Fibroblast of lung (primary cell): ENCODE data around the gene ANKRD28. TPM values are rescaled to one million over a fixed set of nuclear protein-coding genes. Genes with fewer than 3 reads are reported as not detected.

Source experiments
- DNase-seq, 2 donors: peaks; one replicate each; pipeline versions ENCODE4 v3.0.0 to v3.0.0-alpha.2; 2010; ENCODE audit warnings: low read depth in 2 of 2
- H2AFZ ChIP-seq: 2 replicates; pipeline ENCODE4 v1.5.1; 2012; ENCODE audit warnings: low read length, control low read depth, inconsistent platforms
- H3K27ac ChIP-seq: 2 replicates; pipeline ENCODE4 v1.5.1; 2011; ENCODE audit warnings: low read length, control low read depth; ENCODE audit not compliant: insufficient read depth
- H3K27me3 ChIP-seq: 2 replicates; pipeline ENCODE4 v1.5.1; 2011; ENCODE audit warnings: mild to moderate bottlenecking, low read length; ENCODE audit not compliant: control insufficient read depth, insufficient read depth
- H3K36me3 ChIP-seq: 2 replicates; pipeline ENCODE4 v1.5.1; 2011; ENCODE audit warnings: low read length; ENCODE audit not compliant: control insufficient read depth, insufficient read depth
- H3K4me1 ChIP-seq: 2 replicates; pipeline ENCODE4 v1.5.1; 2011; ENCODE audit warnings: low read length; ENCODE audit not compliant: control insufficient read depth, insufficient read depth; ENCODE audit errors: extremely low read depth
- H3K4me2 ChIP-seq: 2 replicates; pipeline ENCODE4 v1.5.1; 2011; ENCODE audit warnings: low read length, control low read depth; ENCODE audit not compliant: insufficient read depth; ENCODE audit errors: extremely low read depth
- H3K4me3 ChIP-seq, 4 experiments: fragments of 200-600 bp in 1 of 4; sonication (generic) in 1 of 4; replicated peaks in 1 of 4; 2 replicates each; pipeline ENCODE4 v1.5.1; 2011 to 2016; ENCODE audit warnings: low read length in 4 of 4, low read depth in 3 of 4, mild to moderate bottlenecking in 3 of 4, control low read depth in 2 of 4, inconsistent platforms in 1 of 4, mixed read lengths in 1 of 4; ENCODE audit not compliant: insufficient read depth in 1 of 4; ENCODE audit errors: control extremely low read depth in 1 of 4
- H3K79me2 ChIP-seq: 2 replicates; pipeline ENCODE4 v1.5.1; 2012; ENCODE audit warnings: mild to moderate bottlenecking, low read length, inconsistent platforms; ENCODE audit not compliant: control insufficient read depth, insufficient read depth
- H3K9ac ChIP-seq: 2 replicates; pipeline ENCODE4 v1.5.1; 2011; ENCODE audit warnings: mild to moderate bottlenecking, low read length, control low read depth; ENCODE audit not compliant: insufficient read depth
- H3K9me3 ChIP-seq: 2 replicates; pipeline ENCODE4 v1.5.1; 2012; ENCODE audit warnings: low read depth, low read length; ENCODE audit not compliant: control insufficient read depth, insufficient read depth
- H4K20me1 ChIP-seq: 2 replicates; pipeline ENCODE4 v1.5.1; 2011; ENCODE audit warnings: low read length; ENCODE audit not compliant: control insufficient read depth, insufficient read depth; ENCODE audit errors: extremely low read depth
- EZH2 ChIP-seq: IDR thresholded peaks from 2 replicates; pipeline ENCODE4 v1.5.1; 2012; ENCODE audit warnings: low read length, control low read depth, mild to moderate bottlenecking; ENCODE audit errors: missing control alignments
- polyA plus RNA-seq, 2 donors: library from polyadenylated mRNA; depleted of rRNA in 1 of 2; stranded (reverse) in 1 of 2; unstranded in 1 of 2; fragments of >200 nt; gene quantifications; 2 replicates each; pipeline ENCODE4 v1.2.1, GENCODE V29; 2011 to 2012; ENCODE audit warnings: missing spikeins in 1 of 2
- total RNA-seq: library from RNA; depleted of rRNA; stranded (reverse); fragments of >200 nt; gene quantifications from 2 replicates; pipeline ENCODE4 v1.2.1, GENCODE V29; 2014
- TF ChIP-seq, protein P1 (sequence below), 2 donors: IDR thresholded peaks in 1 of 2; conservative IDR thresholded peaks in 1 of 2; 1 replicate in 1 of 2; 2 replicates in 1 of 2; pipeline ENCODE4 v1.5.1; 2011 to 2012; ENCODE audit warnings: low read length in 2 of 2, control low read depth in 1 of 2, inconsistent platforms in 1 of 2, low read depth in 1 of 2, mild to moderate bottlenecking in 1 of 2

Gene ANKRD28
- total and polyA plus RNA-seq, 2 donors (not counting 1 experiment from before 2014, with no cell fraction given), result 82.3 to 222 TPM

GRCh38 chr3:15659254-15659975, 138.4 kb downstream of the ANKRD28 start:
- no peak overlapping the region for H3K27ac ChIP-seq
- H3K9me3 ChIP-seq, result no peaks in the 10 kb centered on the region
- H2AFZ ChIP-seq, result no peak overlapping the region
- no peak for TF ChIP-seq EZH2
- TF ChIP-seq, protein P1, sequence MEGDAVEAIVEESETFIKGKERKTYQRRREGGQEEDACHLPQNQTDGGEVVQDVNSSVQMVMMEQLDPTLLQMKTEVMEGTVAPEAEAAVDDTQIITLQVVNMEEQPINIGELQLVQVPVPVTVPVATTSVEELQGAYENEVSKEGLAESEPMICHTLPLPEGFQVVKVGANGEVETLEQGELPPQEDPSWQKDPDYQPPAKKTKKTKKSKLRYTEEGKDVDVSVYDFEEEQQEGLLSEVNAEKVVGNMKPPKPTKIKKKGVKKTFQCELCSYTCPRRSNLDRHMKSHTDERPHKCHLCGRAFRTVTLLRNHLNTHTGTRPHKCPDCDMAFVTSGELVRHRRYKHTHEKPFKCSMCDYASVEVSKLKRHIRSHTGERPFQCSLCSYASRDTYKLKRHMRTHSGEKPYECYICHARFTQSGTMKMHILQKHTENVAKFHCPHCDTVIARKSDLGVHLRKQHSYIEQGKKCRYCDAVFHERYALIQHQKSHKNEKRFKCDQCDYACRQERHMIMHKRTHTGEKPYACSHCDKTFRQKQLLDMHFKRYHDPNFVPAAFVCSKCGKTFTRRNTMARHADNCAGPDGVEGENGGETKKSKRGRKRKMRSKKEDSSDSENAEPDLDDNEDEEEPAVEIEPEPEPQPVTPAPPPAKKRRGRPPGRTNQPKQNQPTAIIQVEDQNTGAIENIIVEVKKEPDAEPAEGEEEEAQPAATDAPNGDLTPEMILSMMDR (conservative IDR thresholded peaks at IDR 0.05 in 1 of 2, IDR thresholded peaks at IDR 0.05 in 1 of 2; ENCODE audit: low read depth in 1 of 2, low read length in 2 of 2), result no peak
- DNase-seq, result no peak
- no peak overlapping the region for H3K4me2 ChIP-seq
- H3K36me3 ChIP-seq, result no peaks in the 10 kb centered on the region
- no peaks in the 10 kb centered on the region for H3K27me3 ChIP-seq
- no peak overlapping the region for H3K9ac ChIP-seq
- H3K4me1 ChIP-seq, result no peaks in the 10 kb centered on the region
- no peaks in the 10 kb centered on the region for H4K20me1 ChIP-seq
- no peaks in the 10 kb centered on the region for H3K79me2 ChIP-seq
- H3K4me3 ChIP-seq, result no peak overlapping the region

GRCh38 chr3:15657016-15657415, 140.8 kb downstream of the ANKRD28 start:
- DNase-seq, result no peak
- no peak for TF ChIP-seq EZH2
- TF ChIP-seq, protein P1 (conservative IDR thresholded peaks at IDR 0.05 in 1 of 2, IDR thresholded peaks at IDR 0.05 in 1 of 2; ENCODE audit: low read depth in 1 of 2, low read length in 2 of 2), result no peak
- Histone ChIP-seq H3K9me3 (no peaks in the 10 kb centered on the region), H3K4me2 (no peak overlapping the region), H3K4me1 (no peaks in the 10 kb centered on the region), H3K9ac (no peak overlapping the region), H3K27ac (no peak overlapping the region), H3K27me3 (no peaks in the 10 kb centered on the region), H2AFZ (no peak overlapping the region), H3K79me2 (no peaks in the 10 kb centered on the region), H4K20me1 (no peaks in the 10 kb centered on the region), H3K36me3 (no peaks in the 10 kb centered on the region), H3K4me3 (no peak overlapping the region)

GRCh38 chr3:15656342-15656741, 141.4 kb downstream of the ANKRD28 start:
- no peak overlapping the region for H3K4me3 ChIP-seq
- H3K4me1 ChIP-seq, result no peaks in the 10 kb centered on the region
- no peaks in the 10 kb centered on the region for H4K20me1 ChIP-seq
- H3K4me2 ChIP-seq, result no peak overlapping the region
- H3K36me3 ChIP-seq, result no peaks in the 10 kb centered on the region
- DNase-seq, result no peak
- no peaks in the 10 kb centered on the region for H3K9me3 ChIP-seq
- H3K27ac ChIP-seq, result no peak overlapping the region
- H3K9ac ChIP-seq, result no peak overlapping the region
- TF ChIP-seq, protein P1 (conservative IDR thresholded peaks at IDR 0.05 in 1 of 2, IDR thresholded peaks at IDR 0.05 in 1 of 2; ENCODE audit: low read depth in 1 of 2, low read length in 2 of 2), result no peak
- no peak for TF ChIP-seq EZH2
- no peak overlapping the region for H2AFZ ChIP-seq
- H3K79me2 ChIP-seq, result no peaks in the 10 kb centered on the region
- no peaks in the 10 kb centered on the region for H3K27me3 ChIP-seq
